Gastrocnemius medialis (tissue), 4 donors: ENCODE results near the gene YLPM1. TPM values are rescaled to one million over a fixed set of nuclear protein-coding genes. Genes with fewer than 3 reads are reported as not detected.

Experiments used
- ATAC-seq, 2 donors: fragments of 150-250 bp; one replicate each; pipeline ENCODE4 v1.9.1; 2016
- DNase-seq, 2 donors: peaks; one replicate each; pipeline ENCODE4 v3.0.0-alpha.2; 2019
- H3K27ac ChIP-seq, 4 donors: fragments of 200-600 bp; sonication (generic); 1 replicate in 1 of 4; 2 replicates in 3 of 4; pipeline ENCODE4 v1.5.1; 2016 to 2018; ENCODE audit warnings: mild to moderate bottlenecking in 2 of 4, moderate library complexity in 1 of 4
- H3K27me3 ChIP-seq, 3 donors: fragments of 200-600 bp; sonication (generic) in 2 of 3; 1 replicate in 1 of 3; 2 replicates in 2 of 3; pipeline versions ENCODE4 v1.5.1 to v1.6.0; 2016 to 2019; ENCODE audit warnings: mild to moderate bottlenecking in 1 of 3, moderate library complexity in 1 of 3
- H3K36me3 ChIP-seq, 2 donors: fragments of 200-600 bp; sonication (generic) in 1 of 2; one replicate each; pipeline ENCODE4 v1.5.1; 2017 to 2018
- H3K4me1 ChIP-seq, 2 donors: fragments of 200-600 bp; sonication (generic) in 1 of 2; one replicate each; pipeline ENCODE4 v1.5.1; 2016 to 2017; ENCODE audit warnings: mild to moderate bottlenecking in 2 of 2
- H3K4me3 ChIP-seq, 4 donors: fragments of 200-600 bp; sonication (generic) in 3 of 4; 1 replicate in 1 of 4; 2 replicates in 3 of 4; pipeline ENCODE4 v1.5.1; 2016 to 2019; ENCODE audit warnings: mild to moderate bottlenecking in 2 of 4
- H3K9me3 ChIP-seq, 3 donors: fragments of 200-600 bp; sonication (generic) in 2 of 3; 1 replicate in 1 of 3; 2 replicates in 2 of 3; pipeline ENCODE4 v1.5.1; 2016 to 2019
- CTCF ChIP-seq, 5 experiments: fragments of 450-650 bp in 3 of 5; fragments of 200-600 bp in 2 of 5; sonication (generic) in 2 of 5; IDR thresholded peaks in 4 of 5; conservative IDR thresholded peaks in 1 of 5; 1 replicate in 4 of 5; 2 replicates in 1 of 5; pipeline ENCODE4 v1.5.1; 2016 to 2019; ENCODE audit warnings: antibody characterized with exemption in 5 of 5, mild to moderate bottlenecking in 3 of 5, moderate library complexity in 3 of 5
- POLR2A ChIP-seq, 2 donors: fragments of 450-650 bp; IDR thresholded peaks; one replicate each; pipeline ENCODE4 v1.6.1; 2017; ENCODE audit warnings: antibody characterized with exemption in 2 of 2, mild to moderate bottlenecking in 2 of 2, moderate library complexity in 2 of 2
- in situ Hi-C, 4 donors: fragments of 200-750 bp; cut with MboI; loops; one replicate each; pipeline versions ENCODE4 v1.15.0 to v1.8.0; 2017; ENCODE audit warnings: low sequenced_read_pairs in 4 of 4
- intact Hi-C: fragments of 100-400 bp; cut with DNase I; formaldehyde crosslinking; loops from one replicate; pipeline ENCODE4 v1.15.1; 2023; ENCODE audit warnings: low total_unique reads
- total RNA-seq, 4 donors: library from RNA; depleted of rRNA; stranded (reverse); fragments of >200 nt; gene quantifications; one replicate each; pipeline versions ENCODE4 v1.1.0 to v1.2.3, GENCODE V29; 2016

The YLPM1 gene
- total RNA-seq, 4 donors from 2014 or later: 22.2 to 29.2 (median 25.8) TPM

- in situ Hi-C loops (no loop called here), intact Hi-C loops (no loop called here)
- Histone ChIP-seq H3K4me3 (no peak overlapping the region), H3K4me1 (no peaks in the 10 kb centered on the region), H3K9me3 (no peaks in the 10 kb centered on the region), H3K36me3 (no peaks in the 10 kb centered on the region), H3K27me3 (no peaks in the 10 kb centered on the region), H3K27ac (no peak overlapping the region)
- ATAC-seq: no peak
- no peak for TF ChIP-seq CTCF (IDR thresholded peaks at IDR 0.05 in 4 of 5, conservative IDR thresholded peaks at IDR 0.05 in 1 of 5)
- no peak for TF ChIP-seq POLR2A (IDR thresholded peaks at IDR 0.05)
- DNase-seq: no peak
Observed at GRCh38 chr14:74871819-74872218, 108.7 kb downstream of the YLPM1 start.

- in situ Hi-C loops: no loop called here
- Histone ChIP-seq H3K27ac (no peak overlapping the region), H3K27me3 (no peaks in the 10 kb centered on the region), H3K4me1 (no peaks in the 10 kb centered on the region), H3K36me3 (no peaks in the 10 kb centered on the region), H3K9me3 (no peaks in the 10 kb centered on the region), H3K4me3 (no peak overlapping the region)
- no peak for ATAC-seq
- DNase-seq: no peak
- intact Hi-C loops: no loop called here
- no peak for TF ChIP-seq POLR2A (IDR thresholded peaks at IDR 0.05)
- no peak for TF ChIP-seq CTCF (IDR thresholded peaks at IDR 0.05 in 4 of 5, conservative IDR thresholded peaks at IDR 0.05 in 1 of 5)
Observed at GRCh38 chr14:74875204-74875603, 112.1 kb downstream of the YLPM1 start.

- H3K9me3 ChIP-seq: no peaks in the 10 kb centered on the region
- no peaks in the 10 kb centered on the region for H3K27me3 ChIP-seq
- DNase-seq: no peak
- intact Hi-C loops: no loop called here
- in situ Hi-C loops: no loop called here
- TF ChIP-seq POLR2A (IDR thresholded peaks at IDR 0.05) (no peak), CTCF (IDR thresholded peaks at IDR 0.05 in 4 of 5, conservative IDR thresholded peaks at IDR 0.05 in 1 of 5) (no peak)
- no peak for ATAC-seq
- no peak within 1 kb of the TSS for H3K27ac ChIP-seq
- no peaks in the 10 kb centered on the region for H3K36me3 ChIP-seq
- no peak within 1 kb of the TSS for H3K4me3 ChIP-seq
- H3K4me1 ChIP-seq: peaks cover 4 to 5% of the 10 kb centered on the region in 2 donors
Observed at GRCh38 chr14:74875941-74876913, 113.1 kb downstream of the YLPM1 start, which contains the start of gene PROX2. PROX2 (minus strand) TSS chr14:74876145; CDS start chr14:74863834, 12,311 bp downstream.

GRCh38 chr14:74879427-74880182 lies 116.5 kb downstream of the YLPM1 start:
- Histone ChIP-seq H3K9me3 (no peaks in the 10 kb centered on the region), H3K4me1 (peaks cover 22 to 26% of the 10 kb centered on the region in 2 donors), H3K36me3 (peaks cover 0 to 7% of the 10 kb centered on the region in 2 donors), H3K27me3 (no peaks in the 10 kb centered on the region), H3K4me3 (no peak overlapping the region), H3K27ac (no peak overlapping the region)
- no peak for DNase-seq
- TF ChIP-seq POLR2A (IDR thresholded peaks at IDR 0.05) (no peak), CTCF (IDR thresholded peaks at IDR 0.05 in 4 of 5, conservative IDR thresholded peaks at IDR 0.05 in 1 of 5) (no peak)
- intact Hi-C loops: loop anchor here (10.0 kb wide), 1 partner anchor 1105 kb away; the partner anchor contains the start of genes IFT43 and TGFB3
- in situ Hi-C loops: no loop called here
- no peak for ATAC-seq
